Trophoblast cell (in vitro differentiated cells and primary cell): ENCODE data around the gene SLAMF1.

Source experiments
- DNase-seq, 2 donors: peaks; one replicate each; pipeline ENCODE4 v3.0.0-alpha.2; 2016
- H2AFZ ChIP-seq: 2 replicates; pipeline ENCODE4 v1.6.1; 2013; ENCODE audit warnings: low read length, moderate library complexity, mild to moderate bottlenecking; ENCODE audit not compliant: insufficient read depth, poor library complexity
- H2AK5ac ChIP-seq: 2 replicates; pipeline ENCODE4 v1.6.1; 2013; ENCODE audit warnings: mild to moderate bottlenecking, low read length
- H2BK120ac ChIP-seq: 2 replicates; pipeline ENCODE4 v1.6.1; 2013; ENCODE audit warnings: low read length, mild to moderate bottlenecking, moderate library complexity; ENCODE audit not compliant: insufficient read depth, poor library complexity
- H2BK12ac ChIP-seq: 2 replicates; pipeline ENCODE4 v1.6.1; 2013; ENCODE audit warnings: mild to moderate bottlenecking, low read length, moderate library complexity
- H2BK5ac ChIP-seq: 2 replicates; pipeline ENCODE4 v1.6.1; 2013; ENCODE audit warnings: low read length, low read depth, moderate library complexity, mild to moderate bottlenecking; ENCODE audit not compliant: poor library complexity
- H3K14ac ChIP-seq: 2 replicates; pipeline ENCODE4 v1.6.1; 2013; ENCODE audit warnings: mild to moderate bottlenecking, low read length
- H3K18ac ChIP-seq: 2 replicates; pipeline ENCODE4 v1.6.1; 2013; ENCODE audit warnings: mild to moderate bottlenecking, low read length
- H3K23ac ChIP-seq: 2 replicates; pipeline ENCODE4 v1.6.1; 2013; ENCODE audit warnings: low read length
- H3K27ac ChIP-seq: 2 replicates; pipeline ENCODE4 v1.5.1; 2013; ENCODE audit warnings: low read depth, mild to moderate bottlenecking, inconsistent platforms, low read length, moderate library complexity
- H3K27me3 ChIP-seq: 2 replicates; pipeline ENCODE4 v1.6.1; 2013; ENCODE audit warnings: inconsistent platforms, mild to moderate bottlenecking, low read length, moderate library complexity; ENCODE audit not compliant: insufficient read depth
- H3K36me3 ChIP-seq, 2 experiments: 1 replicate in 1 of 2; 2 replicates in 1 of 2; pipeline ENCODE4 v1.6.1; 2013; ENCODE audit warnings: low read length in 2 of 2, mild to moderate bottlenecking in 2 of 2, moderate library complexity in 1 of 2; ENCODE audit not compliant: insufficient read depth in 2 of 2, control insufficient read depth in 1 of 2
- H3K4ac ChIP-seq: 2 replicates; pipeline ENCODE4 v1.6.1; 2013; ENCODE audit warnings: low read depth, mild to moderate bottlenecking, low read length, moderate library complexity
- H3K4me1 ChIP-seq, 2 experiments: 1 replicate in 1 of 2; 2 replicates in 1 of 2; pipeline ENCODE4 v1.6.1; 2013; ENCODE audit warnings: low read length in 2 of 2, mild to moderate bottlenecking in 2 of 2, moderate library complexity in 1 of 2; ENCODE audit not compliant: insufficient read depth in 2 of 2, control insufficient read depth in 1 of 2
- H3K4me2 ChIP-seq: 2 replicates; pipeline ENCODE4 v1.6.1; 2013; ENCODE audit warnings: inconsistent platforms, mild to moderate bottlenecking, low read length, moderate library complexity
- H3K4me3 ChIP-seq: 2 replicates; pipeline ENCODE4 v1.5.1; 2013; ENCODE audit warnings: mild to moderate bottlenecking, low read depth, low read length, inconsistent platforms
- H3K79me1 ChIP-seq: one replicate; pipeline ENCODE4 v1.6.1; 2013; ENCODE audit warnings: low read length
- H3K79me2 ChIP-seq: 2 replicates; pipeline ENCODE4 v1.6.1; 2013; ENCODE audit warnings: low read length, mild to moderate bottlenecking; ENCODE audit not compliant: control insufficient read depth, insufficient read depth, poor library complexity
- H3K9ac ChIP-seq: 2 replicates; pipeline ENCODE4 v1.6.1; 2013; ENCODE audit warnings: mild to moderate bottlenecking, low read length
- H3K9me3 ChIP-seq: 2 replicates; pipeline ENCODE4 v1.6.1; 2013; ENCODE audit warnings: low read depth, mild to moderate bottlenecking, control low read depth, inconsistent platforms, low read length; ENCODE audit not compliant: insufficient read depth
- H4K12ac ChIP-seq: 2 replicates; pipeline ENCODE4 v1.6.1; 2013; ENCODE audit warnings: low read depth, mild to moderate bottlenecking, low read length, moderate library complexity
- H4K8ac ChIP-seq: 2 replicates; pipeline ENCODE4 v1.6.1; 2013; ENCODE audit warnings: low read depth, mild to moderate bottlenecking, low read length, moderate library complexity
- H4K91ac ChIP-seq: one replicate; pipeline ENCODE4 v1.6.1; 2013; ENCODE audit warnings: low read depth, mild to moderate bottlenecking, low read length, moderate library complexity
- WGBS: extraction: QIAGEN DNeasy Blood & Tissue Kit; methylation state at CpG from one replicate; pipeline ENCODE4 v1.1.7; 2013; ENCODE audit warnings: missing lambda C conversion rate; ENCODE audit not compliant: insufficient read length, insufficient coverage; ENCODE audit errors: extremely low coverage; 5-methylcytosine and 5-hydroxymethylcytosine counted together

SLAMF1 gene

GRCh38 chr1:160569806-160570205 is 77.0 kb downstream of the SLAMF1 start:
- H2BK12ac ChIP-seq, result no peak overlapping the region
- no peak overlapping the region for H4K8ac ChIP-seq
- H3K36me3 ChIP-seq, result no peaks in the 10 kb centered on the region
- no peak overlapping the region for H2AFZ ChIP-seq
- H3K4me1 ChIP-seq, result no peaks in the 10 kb centered on the region
- H4K12ac ChIP-seq, result no peak overlapping the region
- no peaks in the 10 kb centered on the region for H3K27me3 ChIP-seq
- no peaks in the 10 kb centered on the region for H3K79me2 ChIP-seq
- no peak overlapping the region for H4K91ac ChIP-seq
- no peak overlapping the region for H3K14ac ChIP-seq
- no peak for DNase-seq
- H3K4ac ChIP-seq, result no peak overlapping the region
- H3K79me1 ChIP-seq, result no peaks in the 10 kb centered on the region
- H2AK5ac ChIP-seq, result no peak overlapping the region
- H3K9me3 ChIP-seq, result no peaks in the 10 kb centered on the region
- no peak overlapping the region for H2BK120ac ChIP-seq
- no peak overlapping the region for H3K9ac ChIP-seq
- WGBS, result 100% methylated on average over 1 of the region's 2 CpGs
- no peak overlapping the region for H3K4me3 ChIP-seq
- H3K18ac ChIP-seq, result no peak overlapping the region
- no peak overlapping the region for H3K23ac ChIP-seq
- no peak overlapping the region for H3K4me2 ChIP-seq
- H2BK5ac ChIP-seq, result no peak overlapping the region
- no peak overlapping the region for H3K27ac ChIP-seq

GRCh38 chr1:160567858-160568682 is 78.8 kb downstream of the SLAMF1 start:
- Histone ChIP-seq H3K4me2 (no peak overlapping the region), H4K12ac (no peak overlapping the region), H3K9ac (no peak overlapping the region), H3K27me3 (no peaks in the 10 kb centered on the region), H3K9me3 (no peaks in the 10 kb centered on the region), H3K4ac (no peak overlapping the region), H3K14ac (no peak overlapping the region), H3K4me3 (no peak overlapping the region), H3K27ac (no peak overlapping the region), H4K91ac (no peak overlapping the region), H4K8ac (no peak overlapping the region), H2BK12ac (no peak overlapping the region), H2AFZ (no peak overlapping the region), H3K79me1 (no peaks in the 10 kb centered on the region), H2AK5ac (no peak overlapping the region), H3K18ac (no peak overlapping the region), H3K23ac (no peak overlapping the region), H3K79me2 (no peaks in the 10 kb centered on the region), H3K36me3 (no peaks in the 10 kb centered on the region), H2BK5ac (no peak overlapping the region), H3K4me1 (no peaks in the 10 kb centered on the region), H2BK120ac (no peak overlapping the region)
- no peak for DNase-seq
- no CpG with 5 or more reads among the region's 8 CpGs for WGBS

GRCh38 chr1:160567341-160567740 is 79.5 kb downstream of the SLAMF1 start:
- Histone ChIP-seq H4K8ac (no peak overlapping the region), H3K4me2 (no peak overlapping the region), H3K4ac (no peak overlapping the region), H3K79me2 (no peaks in the 10 kb centered on the region), H2AFZ (no peak overlapping the region), H3K4me1 (no peaks in the 10 kb centered on the region), H2BK5ac (no peak overlapping the region), H3K27me3 (no peaks in the 10 kb centered on the region), H3K18ac (no peak overlapping the region), H3K23ac (no peak overlapping the region), H3K9ac (no peak overlapping the region), H3K4me3 (no peak overlapping the region), H3K79me1 (no peaks in the 10 kb centered on the region), H4K91ac (no peak overlapping the region), H4K12ac (no peak overlapping the region), H3K9me3 (no peaks in the 10 kb centered on the region), H2AK5ac (no peak overlapping the region), H3K36me3 (no peaks in the 10 kb centered on the region), H2BK12ac (no peak overlapping the region), H3K14ac (no peak overlapping the region), H2BK120ac (no peak overlapping the region), H3K27ac (no peak overlapping the region)
- DNase-seq, result no peak
- no CpG with 5 or more reads among the region's 5 CpGs for WGBS

GRCh38 chr1:160565564-160565963 is 81.3 kb downstream of the SLAMF1 start:
- no peak overlapping the region for H2BK120ac ChIP-seq
- no peaks in the 10 kb centered on the region for H3K36me3 ChIP-seq
- no peaks in the 10 kb centered on the region for H3K27me3 ChIP-seq
- no peak overlapping the region for H3K4ac ChIP-seq
- H3K14ac ChIP-seq, result no peak overlapping the region
- no CpG with 5 or more reads among the region's 4 CpGs for WGBS
- H2BK5ac ChIP-seq, result no peak overlapping the region
- H3K4me2 ChIP-seq, result no peak overlapping the region
- H2AFZ ChIP-seq, result no peak overlapping the region
- no peaks in the 10 kb centered on the region for H3K4me1 ChIP-seq
- no peak overlapping the region for H3K27ac ChIP-seq
- H3K23ac ChIP-seq, result no peak overlapping the region
- H2BK12ac ChIP-seq, result no peak overlapping the region
- H3K9ac ChIP-seq, result no peak overlapping the region
- no peak overlapping the region for H3K4me3 ChIP-seq
- no peaks in the 10 kb centered on the region for H3K79me2 ChIP-seq
- no peak overlapping the region for H2AK5ac ChIP-seq
- H4K91ac ChIP-seq, result no peak overlapping the region
- no peak overlapping the region for H3K18ac ChIP-seq
- H4K8ac ChIP-seq, result no peak overlapping the region
- H4K12ac ChIP-seq, result no peak overlapping the region
- no peak for DNase-seq
- no peaks in the 10 kb centered on the region for H3K9me3 ChIP-seq
- no peaks in the 10 kb centered on the region for H3K79me1 ChIP-seq
